K562 (cell line): ENCODE results near the gene TRAF3.

Source experiments
- CTCF ChIP-seq, 3 experiments: IDR thresholded peaks in 2 of 3; conservative IDR thresholded peaks in 1 of 3; 2 replicates each; pipeline ENCODE4 v1.5.1; 2011 to 2012; ENCODE audit warnings: low read length in 3 of 3, mild to moderate bottlenecking in 3 of 3, control low read depth in 2 of 3, improper control_type of control experiment in 1 of 3, inconsistent platforms in 1 of 3, low read depth in 1 of 3, mixed read lengths in 1 of 3, moderate library complexity in 1 of 3; ENCODE audit not compliant: insufficient read depth in 2 of 3
- GTF2F1 ChIP-seq: IDR thresholded peaks from 2 replicates; pipeline ENCODE4 v1.6.1; 2011; ENCODE audit warnings: low read depth, low read length, improper control_type of control experiment
- JUND ChIP-seq, 2 experiments: IDR thresholded peaks; 2 replicates in 1 of 2; 3 replicates in 1 of 2; pipeline ENCODE4 v1.6.1; 2011; ENCODE audit warnings: borderline replicate concordance in 2 of 2, low read depth in 2 of 2, low read length in 2 of 2, improper control_type of control experiment in 1 of 2, missing biosample characterization in 1 of 2, missing genetic modification characterization in 1 of 2, missing genetic modification reagents in 1 of 2
- NR1H2 ChIP-seq: sonication (generic); formaldehyde crosslinking; IDR thresholded peaks from 2 replicates; pipeline ENCODE4 v1.4.0; 2020; ENCODE audit warnings: mild to moderate bottlenecking, missing genetic modification reagents
- ZNF124 ChIP-seq: sonication (generic); formaldehyde crosslinking; IDR thresholded peaks from 2 replicates; pipeline ENCODE4 v1.8.1; 2022; ENCODE audit warnings: missing genetic modification reagents

- TF ChIP-seq JUND (IDR thresholded peaks at IDR 0.05; ENCODE audit: borderline replicate concordance, low read depth, low read length) (no peak), JUND (tag; IDR thresholded peaks at IDR 0.05; ENCODE audit: borderline replicate concordance, low read depth, low read length) (no peak), GTF2F1 (no peak), CTCF (IDR thresholded peaks at IDR 0.05 in 2 of 3, conservative IDR thresholded peaks at IDR 0.05 in 1 of 3; ENCODE audit: insufficient read depth in 2 of 3, low read depth in 1 of 3, low read length in 3 of 3) (no peak), ZNF124 (CRISPR knock-in tag) (no peak), NR1H2 (CRISPR knock-in tag) (no peak)
Measured at GRCh38 chr14:102941419-102942011, 164.3 kb downstream of the TRAF3 start.
